Activated CD8-positive, alpha-beta memory T cell treated with anti-CD3 and anti-CD28 coated beads, Interleukin-2, amount 10 ng/mL, durations not matched to agents 7 days and 5 days (primary cell): ENCODE measurements around the gene TMPRSS13. TPM values are rescaled to one million over a fixed set of nuclear protein-coding genes. Genes with fewer than 3 reads are reported as not detected.
"Not testable (repeated sequence)": the region's sequence is repeated elsewhere in the genome, so short reads cannot be mapped to it uniquely, and the experiment has no call there.

ENCODE experiments used
- ATAC-seq: fragments of 150-1000 bp; cut with Tn5 transposase; one replicate; pipeline ENCODE4 v1.10.0; 2021; ENCODE audit warnings: moderate library complexity
- CTCF ChIA-PET: fragments of 350-600 bp; sonication (Branson Sonifier 250); formaldehyde crosslinking; loops from one replicate; lab custom pipeline; 2021; ENCODE audit warnings: antibody characterized with exemption; lab: Charles Lee
- DNase-seq: peaks from one replicate; pipeline ENCODE4 v3.0.0-alpha.2; 2020
- H3K27ac Mint-ChIP-seq: one replicate; pipeline ENCODE4 v1.8.0; 2021; ENCODE audit warnings: mild to moderate bottlenecking, mixed read lengths
- H3K27me3 Mint-ChIP-seq: one replicate; pipeline ENCODE4 v1.8.0; 2021; ENCODE audit warnings: mixed read lengths
- H3K36me3 Mint-ChIP-seq: one replicate; pipeline ENCODE4 v1.8.0; 2021; ENCODE audit warnings: mild to moderate bottlenecking, mixed read lengths
- H3K4me1 Mint-ChIP-seq: one replicate; pipeline ENCODE4 v1.8.0; 2021; ENCODE audit warnings: mixed read lengths
- H3K4me3 Mint-ChIP-seq: one replicate; pipeline ENCODE4 v1.8.0; 2021; ENCODE audit warnings: mild to moderate bottlenecking, moderate library complexity, mixed read lengths
- H3K9me3 Mint-ChIP-seq: one replicate; pipeline ENCODE4 v1.8.0; 2022; ENCODE audit warnings: low read depth, mixed read lengths
- total RNA-seq, 2 experiments: library from RNA; stranded (reverse); gene quantifications; one replicate each; pipeline ENCODE4 v1.2.3, GENCODE V29; 2021

Gene TMPRSS13
- total RNA-seq, result 1 to 10 TPM; 1.7 to 2.0 TPM

DNA sequence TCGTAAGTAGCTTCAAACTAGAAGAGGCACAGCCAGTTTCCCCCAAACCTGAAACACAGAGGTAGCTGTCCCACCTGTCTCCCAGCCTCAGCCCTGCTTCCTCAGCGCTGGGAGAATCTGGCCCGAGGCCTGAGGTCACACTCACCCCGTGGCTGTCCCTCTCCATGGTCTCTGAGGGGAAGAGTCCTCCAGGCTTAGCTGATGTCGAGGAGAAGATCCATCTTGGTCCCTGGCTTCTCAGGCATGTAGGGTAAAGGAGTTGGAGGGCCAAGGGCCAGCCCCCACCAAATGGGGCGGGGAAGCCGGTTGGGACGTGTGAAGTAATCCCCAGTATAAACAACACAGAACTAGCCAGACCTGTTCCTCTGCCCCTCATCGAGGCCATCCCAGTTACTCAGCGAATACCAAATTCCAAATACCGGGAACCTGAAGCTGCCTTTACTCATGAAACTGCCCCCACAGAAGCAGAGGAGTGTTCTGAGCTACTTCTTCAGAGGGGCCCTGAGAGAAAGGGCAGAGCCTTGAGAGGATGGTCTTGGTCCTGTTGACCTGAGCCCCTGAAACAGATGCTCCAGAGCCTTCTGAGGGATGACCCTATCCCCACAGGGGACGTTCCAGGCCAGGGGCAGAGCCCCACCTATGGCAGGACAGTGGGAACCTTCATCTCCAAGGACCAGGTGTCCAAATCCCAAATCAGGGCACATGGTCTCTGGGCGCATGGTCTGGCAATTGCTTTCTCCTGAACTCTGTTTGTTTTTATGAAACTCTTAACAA lies at the start of gene TMPRSS13:
Gene TMPRSS13 (minus strand): TSS at position 261 of the 774 bp plus-strand sequence. CDS start 95 bp downstream, at position 166.
- Mint-ChIP-seq H3K27ac (peak within 1 kb of the TSS; percentile 95), H3K27me3 (peaks cover 7% of the 10 kb centered on the region), H3K4me3 (no peak within 1 kb of the TSS), H3K36me3 (no peaks in the 10 kb centered on the region), H3K4me1 (peaks cover 64% of the 10 kb centered on the region), H3K9me3 (no peaks in the 10 kb centered on the region)
- DNase-seq (no peak), ATAC-seq (no peak)
- CTCF ChIA-PET, result interaction anchor here (0.8 to 13.0 kb wide), 4 partner anchors 15 to 122 kb away, joined by 3 to 147 read pairs (median 10); no protein-coding TSS in a partner anchor

DNA sequence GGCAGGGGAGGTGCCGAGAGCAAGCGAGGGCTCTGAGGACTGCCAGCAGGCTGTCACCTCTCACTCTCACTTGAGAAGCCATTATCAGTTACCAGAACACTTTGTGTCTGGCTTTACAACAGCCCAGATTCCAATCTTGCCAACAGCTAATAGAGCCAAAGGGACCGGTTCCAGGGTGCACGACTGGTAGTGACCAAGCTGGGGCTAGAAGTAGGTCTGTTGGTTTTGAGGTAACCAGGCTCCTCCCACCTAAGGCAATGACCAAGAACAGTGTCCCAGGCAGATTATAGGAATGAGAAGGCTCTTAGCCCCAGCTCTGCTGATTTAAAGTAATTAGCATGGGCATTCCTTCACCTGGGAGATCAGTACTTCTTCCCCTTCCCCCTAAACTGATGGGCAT lies 49.8 kb upstream of the TMPRSS13 start:
- no peak for DNase-seq
- CTCF ChIA-PET, result interaction anchor here (0.9 to 39.2 kb wide), 6 partner anchors 9 to 75 kb away, joined by 3 to 459 read pairs (median 6); no protein-coding TSS in a partner anchor
- Mint-ChIP-seq H3K27me3 (no peaks in the 10 kb centered on the region), H3K27ac (peak overlapping the region; percentile 74), H3K4me1 (peaks cover 79% of the 10 kb centered on the region), H3K4me3 (no peak overlapping the region), H3K36me3 (peaks cover 42% of the 10 kb centered on the region), H3K9me3 (no peaks in the 10 kb centered on the region)
- ATAC-seq, result no peak

DNA sequence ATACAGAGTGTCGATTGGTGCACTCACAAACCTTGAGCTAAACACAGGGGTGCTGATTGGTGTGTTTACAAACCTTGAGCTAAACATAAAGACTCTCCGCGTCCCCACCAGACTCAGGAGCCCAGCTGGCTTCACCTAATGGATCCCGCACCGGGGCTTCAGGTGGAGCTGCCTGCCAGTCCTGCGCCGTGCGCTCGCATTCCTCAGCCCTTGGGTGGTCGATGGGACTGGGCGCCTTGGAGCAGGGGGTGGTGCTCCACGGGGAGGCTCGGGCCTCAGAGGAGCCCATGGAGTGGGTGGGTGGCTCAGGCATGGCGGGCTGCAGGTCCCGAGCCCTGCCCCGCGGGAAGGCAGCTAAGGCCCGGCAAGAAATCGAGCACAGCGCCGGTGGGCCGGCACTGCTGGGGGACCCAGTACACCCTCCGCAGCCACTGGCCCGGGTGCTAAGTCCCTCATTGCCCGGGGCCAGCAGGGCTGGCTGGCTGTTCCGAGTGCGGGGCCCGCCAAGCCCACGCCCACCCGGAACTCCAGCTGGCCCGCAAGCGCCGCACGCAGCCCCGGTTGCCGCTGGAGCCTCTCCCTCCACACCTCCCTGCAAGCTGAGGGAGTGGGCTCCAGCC lies 49.2 kb upstream of the TMPRSS13 start:
- peaks cover 36% of the 10 kb centered on the region for H3K36me3 Mint-ChIP-seq
- ATAC-seq, H3K27me3 Mint-ChIP-seq, H3K4me3 Mint-ChIP-seq, DNase-seq, H3K9me3 Mint-ChIP-seq: not testable (repeated sequence)
- CTCF ChIA-PET, result interaction anchor here (0.9 to 39.2 kb wide), 6 partner anchors 9 to 75 kb away, joined by 3 to 459 read pairs (median 6); no protein-coding TSS in a partner anchor
- H3K4me1 Mint-ChIP-seq, result peaks cover 77% of the 10 kb centered on the region
- H3K27ac Mint-ChIP-seq, result peak overlapping the region; percentile 69

DNA sequence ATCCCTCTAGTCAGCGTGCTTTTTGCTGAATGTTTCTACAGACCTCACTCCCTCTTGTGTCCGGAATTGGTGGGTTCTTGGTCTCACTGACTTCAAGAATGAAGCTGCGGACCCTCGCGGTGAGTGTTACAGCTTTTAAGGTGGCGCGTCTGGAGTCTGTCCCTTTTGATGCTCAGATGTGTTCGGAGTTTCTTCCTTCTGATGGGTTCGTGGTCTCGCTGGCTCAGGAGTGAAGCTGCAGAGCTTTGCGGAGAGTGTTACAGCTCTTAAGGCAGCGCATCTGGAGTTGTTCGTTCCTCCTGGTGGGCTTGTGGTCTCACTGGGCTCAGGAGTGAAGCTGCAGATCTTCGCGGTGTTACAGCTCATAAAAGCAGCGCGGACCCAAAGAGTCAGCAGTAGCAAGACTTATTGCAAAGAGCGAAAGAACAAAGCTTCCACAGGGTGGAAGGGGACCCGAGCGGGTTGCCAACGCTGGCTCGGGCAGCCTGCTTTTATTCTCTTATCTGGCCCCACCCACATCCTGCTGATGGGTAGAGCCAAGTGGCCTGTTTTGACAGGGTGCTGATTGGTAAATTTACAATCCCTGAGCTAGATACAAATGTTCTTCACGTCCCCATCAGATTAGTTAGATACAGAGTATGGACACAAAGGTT lies 48.5 kb upstream of the TMPRSS13 start:
- not testable (repeated sequence) for DNase-seq

DNA sequence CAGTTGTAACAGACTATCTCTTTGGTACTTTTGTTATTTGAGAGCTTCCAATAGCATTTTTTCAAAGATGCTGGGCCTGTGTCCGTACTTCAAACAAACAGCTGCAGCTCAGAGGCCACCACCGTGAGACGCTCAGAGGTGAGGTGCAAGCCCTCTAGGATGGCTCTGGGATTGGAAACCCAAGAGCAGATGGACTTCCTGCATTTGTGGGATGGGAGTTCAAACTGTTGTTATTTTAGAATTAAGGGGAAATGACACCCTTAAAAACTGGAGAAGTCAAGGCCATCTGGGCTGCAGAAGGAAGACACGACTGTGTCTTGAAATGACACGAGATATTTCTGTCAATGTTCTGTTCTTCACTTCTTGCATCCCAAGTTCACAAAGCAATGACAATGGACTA lies 47.8 kb upstream of the TMPRSS13 start:
- ATAC-seq, result no peak
- no peak for DNase-seq
- Mint-ChIP-seq H3K4me1 (peaks cover 81% of the 10 kb centered on the region), H3K4me3 (no peak overlapping the region), H3K36me3 (peaks cover 34% of the 10 kb centered on the region), H3K27ac (peak overlapping the region; percentile 71), H3K27me3 (no peaks in the 10 kb centered on the region), H3K9me3 (no peaks in the 10 kb centered on the region)
- CTCF ChIA-PET, result interaction anchor here (1.5 to 39.2 kb wide), 3 partner anchors 10 to 28 kb away, joined by 3 to 459 read pairs (median 32); partner anchors contain the start of gene IL10RA

More for the DNA sequence above, 48.5 kb upstream of the TMPRSS13 start:
- not testable (repeated sequence) for H3K9me3 Mint-ChIP-seq, H3K27me3 Mint-ChIP-seq, ATAC-seq
- peak overlapping the region; percentile 40 for H3K4me3 Mint-ChIP-seq
- H3K4me1 Mint-ChIP-seq, result peaks cover 77% of the 10 kb centered on the region
- CTCF ChIA-PET, result interaction anchor here (1.5 to 39.2 kb wide), 3 partner anchors 29 to 76 kb away, joined by 3 to 459 read pairs (median 11); no protein-coding TSS in a partner anchor
- H3K36me3 Mint-ChIP-seq, result peaks cover 33% of the 10 kb centered on the region
- H3K27ac Mint-ChIP-seq, result peak overlapping the region; percentile 69

DNA sequence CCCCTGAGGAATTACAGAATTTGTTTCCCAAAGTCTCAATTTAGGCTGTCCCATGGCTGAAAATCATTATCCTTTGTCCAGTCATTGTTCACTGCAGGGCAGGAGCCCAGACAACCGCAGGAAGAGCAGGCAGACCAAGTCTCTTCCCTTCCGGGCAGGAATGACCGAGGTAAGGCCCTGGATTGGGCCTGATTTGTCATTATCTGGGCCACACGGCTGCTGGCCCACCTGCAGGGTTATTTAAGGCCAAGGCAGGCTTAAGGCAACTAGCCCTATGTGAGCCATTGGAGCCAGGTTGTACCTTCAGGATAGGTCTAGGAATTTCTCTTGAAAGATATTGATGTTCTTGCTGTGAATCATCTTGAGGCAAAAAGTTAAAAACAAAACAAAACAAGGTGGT lies 47.2 kb upstream of the TMPRSS13 start:
- H3K27ac Mint-ChIP-seq, result peak overlapping the region; percentile 71
- H3K4me3 Mint-ChIP-seq, result no peak overlapping the region
- CTCF ChIA-PET, result interaction anchor here (1.5 to 39.2 kb wide), 3 partner anchors 10 to 28 kb away, joined by 3 to 459 read pairs (median 32); partner anchors contain the start of gene IL10RA
- H3K27me3 Mint-ChIP-seq, result no peaks in the 10 kb centered on the region
- no peaks in the 10 kb centered on the region for H3K9me3 Mint-ChIP-seq
- peaks cover 80% of the 10 kb centered on the region for H3K4me1 Mint-ChIP-seq
- DNase-seq (no peak), ATAC-seq (no peak)
- H3K36me3 Mint-ChIP-seq, result peaks cover 30% of the 10 kb centered on the region

DNA sequence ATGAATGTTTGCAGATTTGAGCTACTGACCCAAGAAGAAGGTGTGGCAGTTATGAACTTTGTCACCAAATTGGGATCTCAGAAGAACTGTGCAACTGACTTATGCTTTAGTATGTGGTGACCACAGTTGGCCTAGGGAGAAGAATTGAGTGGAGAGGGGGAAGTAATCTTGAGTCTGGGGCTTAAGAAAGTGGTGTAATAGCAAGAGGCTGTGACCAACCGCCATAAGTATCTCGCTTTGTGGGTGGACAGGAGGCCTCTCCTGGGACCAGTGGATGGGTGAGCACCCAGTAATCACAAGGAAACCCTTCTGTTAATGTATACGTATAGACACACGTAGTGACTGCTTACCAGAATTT lies 44.3 kb upstream of the TMPRSS13 start:
- Mint-ChIP-seq H3K4me1 (peaks cover 86% of the 10 kb centered on the region), H3K27me3 (no peaks in the 10 kb centered on the region), H3K4me3 (no peak overlapping the region), H3K27ac (peak overlapping the region; percentile 12), H3K36me3 (peaks cover 24% of the 10 kb centered on the region), H3K9me3 (no peaks in the 10 kb centered on the region)
- ATAC-seq (no peak), DNase-seq (no peak)
- CTCF ChIA-PET, result interaction anchor here (1.4 to 39.2 kb wide), 4 partner anchors 7 to 80 kb away, joined by 5 to 459 read pairs (median 19); partner anchors contain the start of gene IL10RA

DNA sequence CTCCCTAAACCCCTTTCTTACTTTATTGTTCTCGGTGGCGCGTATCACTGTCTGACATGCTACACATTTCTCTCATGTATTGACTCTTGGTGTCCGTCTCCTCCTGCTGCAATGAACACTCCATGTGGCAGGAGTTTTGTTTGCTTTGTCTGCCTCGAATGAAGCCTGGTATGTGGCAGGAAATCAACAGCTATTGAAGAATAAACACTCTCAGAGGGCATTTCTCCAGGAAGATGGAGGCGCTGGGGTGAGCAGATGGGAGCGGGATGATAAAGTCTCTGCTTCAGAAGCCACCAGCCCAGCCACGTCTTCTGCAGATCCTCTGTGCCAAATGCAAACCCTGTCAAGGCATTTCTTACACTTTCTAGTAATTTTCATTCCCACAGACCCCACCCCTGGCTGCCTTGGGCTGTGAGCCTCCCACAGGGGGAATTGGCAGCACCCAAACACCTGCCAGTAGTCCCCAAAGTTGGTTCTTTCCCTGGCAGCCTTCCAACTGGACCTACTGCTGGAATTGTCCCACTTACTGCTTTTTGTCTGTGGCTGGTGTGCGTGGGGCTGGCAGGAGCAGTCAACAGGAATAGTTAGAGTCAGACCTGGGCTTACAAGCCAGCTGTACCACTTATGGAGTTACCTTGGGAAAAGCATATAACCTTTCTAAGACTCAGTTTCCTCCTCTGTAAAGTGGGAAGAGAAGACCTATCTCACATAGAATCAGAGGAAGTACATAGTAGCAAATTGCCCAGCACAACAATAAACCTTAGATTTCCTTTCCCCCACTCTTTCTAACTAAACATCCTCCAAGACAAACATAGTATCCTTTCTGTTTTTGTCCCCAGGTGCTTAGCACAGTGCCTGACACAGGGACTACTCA lies 43.7 kb upstream of the TMPRSS13 start:
- no peak for DNase-seq
- no peak overlapping the region for H3K4me3 Mint-ChIP-seq
- H3K27me3 Mint-ChIP-seq, result no peaks in the 10 kb centered on the region
- peaks cover 85% of the 10 kb centered on the region for H3K4me1 Mint-ChIP-seq
- CTCF ChIA-PET, result interaction anchor here (2.8 to 39.2 kb wide), 3 partner anchors 14 to 81 kb away, joined by 6 to 459 read pairs (median 32); partner anchors contain the start of gene IL10RA
- H3K36me3 Mint-ChIP-seq, result peaks cover 22% of the 10 kb centered on the region
- H3K9me3 Mint-ChIP-seq, result no peaks in the 10 kb centered on the region
- no peak for ATAC-seq
- peak overlapping the region; percentile 12 for H3K27ac Mint-ChIP-seq

DNA sequence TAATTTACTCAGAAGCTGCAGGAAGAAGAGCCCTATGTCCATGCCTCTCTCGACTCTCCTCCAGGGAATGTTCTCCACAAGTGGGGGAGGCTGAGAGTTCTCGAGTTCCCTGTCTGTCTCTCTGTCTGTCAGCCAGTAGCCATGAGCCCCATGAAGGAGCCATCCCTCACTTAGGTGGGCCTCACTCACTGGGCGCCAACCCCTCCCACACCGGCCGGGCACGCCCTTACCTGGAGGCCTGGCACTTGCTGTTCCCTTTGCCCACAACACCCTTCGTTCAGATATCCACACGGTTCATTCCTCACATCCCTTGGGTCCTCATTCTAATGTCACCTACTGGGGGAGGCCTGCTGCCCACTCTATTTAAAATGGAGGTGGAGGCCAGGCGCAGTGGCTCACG lies 42.8 kb upstream of the TMPRSS13 start:
- CTCF ChIA-PET, result interaction anchor here (1.4 to 39.2 kb wide), 3 partner anchors 8 to 23 kb away, joined by 4 to 459 read pairs (median 32); partner anchors contain the start of gene IL10RA
- H3K9me3 Mint-ChIP-seq, result no peaks in the 10 kb centered on the region
- peaks cover 15% of the 10 kb centered on the region for H3K36me3 Mint-ChIP-seq
- no peak overlapping the region for H3K27ac Mint-ChIP-seq
- DNase-seq, result no peak
- ATAC-seq, result no peak
- H3K4me3 Mint-ChIP-seq, result no peak overlapping the region
- H3K27me3 Mint-ChIP-seq, result no peaks in the 10 kb centered on the region
- H3K4me1 Mint-ChIP-seq, result peaks cover 78% of the 10 kb centered on the region

DNA sequence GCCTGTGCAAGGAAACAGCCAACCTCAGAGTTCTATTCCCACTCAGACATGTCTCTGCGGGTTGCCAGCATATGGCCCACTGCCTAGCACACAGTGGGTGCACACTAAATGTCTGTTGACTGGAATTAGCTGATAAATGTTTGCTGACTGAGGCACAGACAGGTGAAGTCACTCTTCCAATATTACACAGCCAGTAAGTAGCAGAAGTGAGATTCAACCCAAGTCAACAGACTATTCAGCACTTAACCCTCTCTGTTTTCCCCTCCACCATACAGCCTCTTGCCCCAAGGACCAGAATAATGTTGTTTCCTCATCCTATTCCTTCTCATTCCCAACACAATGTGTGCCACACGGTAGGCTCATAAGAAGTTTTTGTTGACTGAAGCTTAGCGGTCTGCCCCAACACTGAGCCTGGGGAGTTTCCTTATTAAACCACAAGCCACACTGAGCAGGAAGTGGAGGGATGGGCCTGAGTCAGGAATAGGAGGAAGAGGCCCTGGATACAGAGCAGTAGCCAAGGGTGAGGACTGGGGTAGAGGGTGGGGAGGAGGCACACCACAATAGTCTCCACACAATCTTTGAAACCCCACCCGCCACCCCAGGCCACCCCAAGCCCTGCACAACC lies 41.3 kb upstream of the TMPRSS13 start:
- peak overlapping the region; percentile 7 for H3K4me3 Mint-ChIP-seq
- no peaks in the 10 kb centered on the region for H3K27me3 Mint-ChIP-seq
- H3K4me1 Mint-ChIP-seq, result peaks cover 62% of the 10 kb centered on the region
- H3K36me3 Mint-ChIP-seq, result peaks cover 7% of the 10 kb centered on the region
- H3K27ac Mint-ChIP-seq, result peak overlapping the region; percentile 75
- ATAC-seq, result peak; percentile 67
- peak; percentile 70 for DNase-seq
- no peaks in the 10 kb centered on the region for H3K9me3 Mint-ChIP-seq
- CTCF ChIA-PET, result interaction anchor here (1.0 to 12.3 kb wide), 6 partner anchors 9 to 83 kb away, joined by 3 to 131 read pairs (median 4); no protein-coding TSS in a partner anchor

DNA sequence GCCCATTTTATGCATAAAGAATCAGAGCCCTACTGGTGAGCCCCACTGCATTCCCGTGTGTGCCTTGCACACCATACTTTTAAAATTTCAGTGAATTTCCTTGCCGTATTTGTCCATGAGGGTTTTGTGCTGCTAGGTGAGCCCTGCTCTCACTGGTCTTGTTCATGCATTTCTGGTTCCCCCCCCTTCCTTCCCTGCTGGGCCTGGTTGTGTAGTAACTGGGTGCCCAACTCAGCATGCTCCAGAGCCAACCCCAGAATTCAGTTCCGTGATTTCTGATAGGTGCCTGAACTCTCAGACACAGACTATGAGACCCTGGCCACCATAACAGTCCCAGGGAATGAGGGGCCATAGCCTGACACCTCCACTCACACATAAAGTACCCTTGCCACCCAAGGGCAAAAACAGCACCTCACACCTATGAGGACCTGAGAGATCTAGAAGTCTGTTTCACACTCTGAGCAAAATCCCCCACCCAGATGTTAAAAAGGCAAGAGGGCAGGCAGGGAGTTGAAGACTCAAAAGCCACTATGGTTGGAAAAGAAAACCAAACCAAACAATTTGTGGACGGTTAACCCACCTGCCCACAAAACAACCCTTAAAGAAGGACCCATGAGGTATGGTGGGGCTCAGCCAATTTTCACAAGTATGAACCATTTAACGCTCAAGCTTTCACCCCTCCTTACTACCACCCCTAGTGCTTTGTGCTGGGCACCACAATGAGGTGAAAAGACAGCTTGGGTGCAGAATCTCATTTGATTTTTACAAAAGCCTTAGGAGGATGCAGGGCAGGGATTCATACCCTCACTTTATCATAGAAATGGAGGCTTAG lies 40.2 kb upstream of the TMPRSS13 start:
- ATAC-seq (no peak), DNase-seq (no peak)
- peaks cover 8% of the 10 kb centered on the region for H3K36me3 Mint-ChIP-seq
- H3K27me3 Mint-ChIP-seq, result no peaks in the 10 kb centered on the region
- no peaks in the 10 kb centered on the region for H3K9me3 Mint-ChIP-seq
- H3K4me1 Mint-ChIP-seq, result peaks cover 54% of the 10 kb centered on the region
- peak overlapping the region; percentile 0 for H3K27ac Mint-ChIP-seq
- no peak overlapping the region for H3K4me3 Mint-ChIP-seq
- CTCF ChIA-PET, result interaction anchor here (1.0 to 12.3 kb wide), 5 partner anchors 18 to 84 kb away, joined by 3 to 131 read pairs (median 4); no protein-coding TSS in a partner anchor
